DLD1 (cell line): ENCODE results near the gene GAS2L3.

ENCODE experiments used
- in situ Hi-C: cut with HindIII; loops from 2 replicates; pipeline ENCODE4 v1.10.0; 2017; ENCODE audit warnings: low sequenced_read_pairs

Gene GAS2L3

GRCh38 chr12:100656856-100657255 is 83.4 kb downstream of the GAS2L3 start:
- in situ Hi-C loops, result no loop called here

- in situ Hi-C loops, result no loop called here
Observed at GRCh38 chr12:100661300-100661951, 87.9 kb downstream of the GAS2L3 start.

GRCh38 chr12:100666588-100666987 is 93.1 kb downstream of the GAS2L3 start:
- in situ Hi-C loops, result no loop called here

- in situ Hi-C loops, result no loop called here
Observed at GRCh38 chr12:100668945-100669536, 95.6 kb downstream of the GAS2L3 start.

GRCh38 chr12:100669922-100670321 is 96.4 kb downstream of the GAS2L3 start:
- in situ Hi-C loops, result no loop called here

GRCh38 chr12:100671396-100672074 is 98.1 kb downstream of the GAS2L3 start:
- in situ Hi-C loops, result no loop called here

GRCh38 chr12:100672075-100672592 is 98.7 kb downstream of the GAS2L3 start:
- in situ Hi-C loops, result no loop called here

GRCh38 chr12:100674036-100674888 is 100.8 kb downstream of the GAS2L3 start:
- in situ Hi-C loops, result no loop called here
